ENCODE measurements around the gene TPT1. TPM values are rescaled to one million over a fixed set of nuclear protein-coding genes. Genes with fewer than 3 reads are reported as not detected.
"Not testable (repeated sequence)": the region's sequence is repeated elsewhere in the genome, so short reads cannot be mapped to it uniquely, and the experiment has no call there.

TPT1 gene
- polyA plus RNA-seq, 3 donors from 2014 or later, result 1,111 to 3,245 (median 1,774) TPM

GRCh38 chr13:45300190-45300985 lies 40.6 kb downstream of the TPT1 start:
- Mint-ChIP-seq H3K4me1 (peaks cover 44 to 54% of the 10 kb centered on the region in 2 donors), H3K9me3 (no peaks in the 10 kb centered on the region), H3K4me3 (peak overlapping the region; percentile 2 to 43 (median 4)), H3K36me3 (no peaks in the 10 kb centered on the region), H3K27me3 (ENCODE audit: low read depth in 3 of 3) (peaks cover 1 to 12% (median 8%) of the 10 kb centered on the region in 3 donors), H3K27ac (peak overlapping the region in 5 of 6 donors; percentile 50 to 69 (median 55))
- peak in 1 of 3 donors; percentile 17 for DNase-seq

- Mint-ChIP-seq H3K4me3 (peak overlapping the region in 1 of 5 donors; percentile 43), H3K9me3 (no peaks in the 10 kb centered on the region), H3K27ac (peak overlapping the region in 5 of 6 donors; percentile 46 to 75 (median 59)), H3K4me1 (peaks cover 44 to 54% of the 10 kb centered on the region in 2 donors), H3K36me3 (no peaks in the 10 kb centered on the region), H3K27me3 (ENCODE audit: low read depth in 3 of 3) (peaks cover 6 to 8% (median 8%) of the 10 kb centered on the region in 3 donors)
- DNase-seq, result no peak
Observed at GRCh38 chr13:45299194-45299593, 41.8 kb downstream of the TPT1 start.

- DNase-seq; H3K9me3 Mint-ChIP-seq; H3K27me3 Mint-ChIP-seq (ENCODE audit: low read depth in 3 of 3); H3K36me3 Mint-ChIP-seq: not testable (repeated sequence)
- H3K4me3 Mint-ChIP-seq, result peak overlapping the region in 1 of 5 donors; percentile 1
- H3K4me1 Mint-ChIP-seq, result peaks cover 44 to 54% of the 10 kb centered on the region in 2 donors
- peak overlapping the region; percentile 27 to 76 (median 64) for H3K27ac Mint-ChIP-seq
Observed at GRCh38 chr13:45298550-45298949, 42.4 kb downstream of the TPT1 start.

- Mint-ChIP-seq H3K9me3 (no peaks in the 10 kb centered on the region), H3K27ac (peak overlapping the region; percentile 27 to 76 (median 64)), H3K27me3 (ENCODE audit: low read depth in 3 of 3) (peaks cover 4 to 8% (median 6%) of the 10 kb centered on the region in 3 donors), H3K4me3 (peak overlapping the region; percentile 1 to 24 (median 11)), H3K36me3 (no peaks in the 10 kb centered on the region), H3K4me1 (peaks cover 44 to 54% of the 10 kb centered on the region in 2 donors)
- peak; percentile 28 to 37 (median 34) for DNase-seq
Observed at GRCh38 chr13:45298206-45298505, 42.8 kb downstream of the TPT1 start.

- Mint-ChIP-seq H3K4me3 (peak overlapping the region in 4 of 5 donors; percentile 3 to 27 (median 22)), H3K9me3 (no peaks in the 10 kb centered on the region), H3K27me3 (ENCODE audit: low read depth in 3 of 3) (peaks cover 4 to 8% (median 6%) of the 10 kb centered on the region in 3 donors), H3K36me3 (no peaks in the 10 kb centered on the region), H3K4me1 (peaks cover 44 to 54% of the 10 kb centered on the region in 2 donors), H3K27ac (peak overlapping the region; percentile 27 to 76 (median 64))
- no peak for DNase-seq
Observed at GRCh38 chr13:45297456-45298205, 43.4 kb downstream of the TPT1 start.

- peaks cover 0 to 1% (median 0%) of the 10 kb centered on the region in 3 donors for H3K36me3 Mint-ChIP-seq
- DNase-seq, result no peak
- peaks cover 43 to 51% of the 10 kb centered on the region in 2 donors for H3K4me1 Mint-ChIP-seq
Observed at GRCh38 chr13:45296259-45296658, 44.7 kb downstream of the TPT1 start.

GRCh38 chr13:45295536-45295935 lies 45.4 kb downstream of the TPT1 start:
- Mint-ChIP-seq H3K4me1 (peaks cover 37 to 44% of the 10 kb centered on the region in 2 donors), H3K36me3 (peaks cover 0 to 6% (median 0%) of the 10 kb centered on the region in 3 donors), H3K9me3 (no peaks in the 10 kb centered on the region), H3K27me3 (ENCODE audit: low read depth in 3 of 3) (peaks cover 0 to 5% (median 4%) of the 10 kb centered on the region in 3 donors), H3K4me3 (peak overlapping the region in 1 of 5 donors; percentile 8), H3K27ac (peak overlapping the region in 1 of 6 donors; percentile 43)
- DNase-seq, result no peak

More at GRCh38 chr13:45296259-45296658, 44.7 kb downstream of the TPT1 start:
- H3K9me3 Mint-ChIP-seq, result no peaks in the 10 kb centered on the region
- H3K27me3 Mint-ChIP-seq (ENCODE audit: low read depth in 3 of 3), result peaks cover 3 to 6% (median 5%) of the 10 kb centered on the region in 3 donors
- H3K4me3 Mint-ChIP-seq, result peak overlapping the region in 1 of 5 donors; percentile 53
- peak overlapping the region; percentile 34 to 84 (median 49) for H3K27ac Mint-ChIP-seq

- peaks cover 0 to 4% (median 2%) of the 10 kb centered on the region in 3 donors for H3K27me3 Mint-ChIP-seq (ENCODE audit: low read depth in 3 of 3)
- peaks cover 5 to 11% (median 5%) of the 10 kb centered on the region in 3 donors for H3K36me3 Mint-ChIP-seq
- no peak for DNase-seq
- no peaks in the 10 kb centered on the region for H3K9me3 Mint-ChIP-seq
- peaks cover 10 to 13% of the 10 kb centered on the region in 2 donors for H3K4me1 Mint-ChIP-seq
- H3K27ac Mint-ChIP-seq, result no peak overlapping the region
- H3K4me3 Mint-ChIP-seq, result no peak overlapping the region
Observed at GRCh38 chr13:45292176-45292575, 48.8 kb downstream of the TPT1 start.

- no peak overlapping the region for H3K4me3 Mint-ChIP-seq
- H3K27me3 Mint-ChIP-seq (ENCODE audit: low read depth in 3 of 3), result peaks cover 0 to 6% (median 0%) of the 10 kb centered on the region in 3 donors
- H3K36me3 Mint-ChIP-seq, result peaks cover 5 to 14% (median 8%) of the 10 kb centered on the region in 3 donors
- H3K4me1 Mint-ChIP-seq, result no peaks in the 10 kb centered on the region
- no peaks in the 10 kb centered on the region for H3K9me3 Mint-ChIP-seq
- H3K27ac Mint-ChIP-seq, result no peak overlapping the region
- no peak for DNase-seq
Observed at GRCh38 chr13:45289936-45290563, 50.9 kb downstream of the TPT1 start.

Other genes with a start within 250 kb of the TPT1 start
- gene GTF2F2, start 220.7 kb downstream of the TPT1 start, polyA plus RNA-seq, result 1 to 10 TPM; 4.5 to 9.4 (median 9.3) TPM
- gene KCTD4, start 140.1 kb downstream of the TPT1 start, polyA plus RNA-seq, result under 1 TPM in 1 of 3 donors, not detected in 2; 0.20 TPM
- 1 to 10 TPM in 2 of 3 donors, under 1 TPM in 1; 0.77 to 2.0 (median 1.5) TPM for gene SLC25A30, start 77.2 kb upstream of the TPT1 start, polyA plus RNA-seq
- 10 to 100 TPM; 25.5 to 48.2 (median 27.8) TPM for gene COG3, start 123.8 kb upstream of the TPT1 start, polyA plus RNA-seq